ENCODE results near the gene NEBL.

The NEBL gene

GRCh38 chr10:20903635-20904390, 6.7 kb upstream of the NEBL start:
- no peak for DNase-seq

GRCh38 chr10:20901110-20901509, 4.0 kb upstream of the NEBL start:
- no peak for DNase-seq

DNA sequence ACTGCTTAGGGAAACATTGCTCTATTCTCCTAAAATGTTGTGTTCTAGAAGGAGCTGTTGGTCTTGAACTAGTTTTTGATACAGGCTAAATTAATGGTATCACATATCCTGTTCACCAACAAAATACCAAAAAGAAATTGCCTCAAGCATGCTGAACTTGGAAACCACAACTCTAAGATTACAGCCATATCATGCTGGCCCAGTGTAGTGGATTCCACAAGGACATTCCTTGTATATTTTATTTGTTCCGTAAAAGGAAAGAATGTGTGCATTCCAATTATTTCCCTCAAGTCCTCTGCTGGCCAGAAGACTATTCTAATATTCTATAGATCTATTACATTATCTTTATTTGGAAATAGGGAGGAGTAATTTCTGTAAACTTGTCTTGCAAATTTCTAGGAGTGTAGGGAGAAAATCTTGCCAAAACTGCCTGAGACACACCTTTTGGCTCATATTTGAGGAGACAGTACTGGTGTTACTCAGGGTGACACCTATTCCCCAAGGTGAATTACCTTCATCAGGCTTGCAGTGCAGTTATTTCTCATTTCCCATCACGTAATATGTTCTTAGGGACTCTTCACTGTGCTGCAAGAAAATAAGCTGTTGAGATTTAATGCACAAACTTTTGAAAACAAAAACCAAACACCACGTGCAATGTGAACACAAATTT, 1.9 kb upstream of the NEBL start:
- no peak for DNase-seq

DNA sequence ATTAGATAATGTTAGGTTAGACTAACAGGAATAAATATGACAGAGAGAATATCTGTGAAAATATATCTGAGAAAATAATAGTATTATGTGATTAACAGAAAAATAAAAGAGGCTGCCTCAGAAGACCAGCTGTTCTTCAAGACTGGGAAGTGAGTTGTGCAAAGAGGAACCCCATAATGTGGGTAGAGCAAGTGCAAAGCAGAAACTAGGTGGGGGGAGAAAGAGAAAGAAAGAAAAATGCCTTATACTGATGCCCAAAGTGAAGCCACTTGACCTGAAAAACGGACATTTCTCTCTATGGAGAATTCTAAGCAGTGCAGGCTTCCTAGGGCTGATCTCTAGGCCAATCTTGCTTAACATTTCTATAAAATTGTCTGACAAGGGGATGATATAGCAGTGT, 3.8 kb downstream of the NEBL start:
- DNase-seq = no peak

DNA sequence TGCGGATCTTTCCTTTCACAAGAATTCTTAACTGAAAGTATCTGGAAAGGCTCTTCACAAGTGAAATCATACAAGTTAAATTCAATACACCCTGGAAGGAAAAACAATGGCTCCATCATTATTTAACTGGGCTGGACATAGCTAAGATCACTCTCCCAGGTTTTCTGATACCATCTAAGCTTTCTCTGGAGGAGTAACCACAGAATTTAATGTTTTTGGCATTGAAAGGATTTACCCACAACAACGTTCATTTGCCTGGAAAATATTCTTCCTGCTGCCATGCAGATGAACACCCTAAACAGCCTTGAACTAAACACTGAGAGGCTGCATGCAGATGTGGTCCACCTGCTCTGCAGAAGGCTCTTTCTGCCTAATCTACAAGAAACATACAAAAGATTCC, 4.3 kb downstream of the NEBL start:
- DNase-seq = no peak

- no peak for DNase-seq
Measured at GRCh38 chr10:20892011-20892585, 5.0 kb downstream of the NEBL start.

GRCh38 chr10:20891338-20891714, 5.8 kb downstream of the NEBL start:
- DNase-seq = no peak

DNA sequence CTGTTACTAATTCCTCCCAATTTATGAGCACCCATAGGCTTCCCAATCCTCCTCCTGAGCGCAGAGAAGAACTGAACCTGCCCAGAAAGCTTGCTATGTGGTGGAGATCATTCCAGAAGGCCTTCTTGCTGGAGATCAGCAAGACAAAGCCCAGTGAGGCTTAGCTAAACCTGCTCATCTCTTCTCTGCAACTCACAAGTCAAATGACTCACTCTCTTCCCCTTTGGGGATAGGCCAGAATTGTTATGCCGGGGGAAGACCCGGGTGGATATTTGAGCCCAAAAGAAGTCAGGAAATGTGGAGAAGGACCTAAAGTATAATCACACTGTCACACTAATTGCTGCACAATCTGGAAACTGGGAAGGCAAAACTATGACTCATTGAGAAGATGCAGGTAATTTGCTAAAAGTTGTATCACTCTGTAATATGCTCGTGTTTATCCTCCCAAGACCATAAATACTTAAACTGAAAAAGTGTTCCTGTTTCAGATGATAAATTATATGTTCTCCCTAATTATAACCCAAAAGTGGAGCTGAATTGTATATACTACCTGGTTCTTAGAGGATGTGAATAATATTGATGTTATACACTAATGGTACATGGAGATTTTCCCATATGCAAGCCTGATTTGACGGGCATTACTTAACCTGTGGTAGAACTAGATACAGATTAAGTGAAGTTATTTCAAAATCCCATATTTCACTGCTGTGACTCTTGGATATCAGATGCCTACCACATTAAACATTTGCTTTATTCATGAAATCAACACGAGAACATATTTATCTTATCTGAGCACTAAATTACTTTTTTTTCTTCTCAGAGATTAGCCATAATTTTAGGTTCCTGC, 6.4 kb downstream of the NEBL start:
- no peak for DNase-seq

DNA sequence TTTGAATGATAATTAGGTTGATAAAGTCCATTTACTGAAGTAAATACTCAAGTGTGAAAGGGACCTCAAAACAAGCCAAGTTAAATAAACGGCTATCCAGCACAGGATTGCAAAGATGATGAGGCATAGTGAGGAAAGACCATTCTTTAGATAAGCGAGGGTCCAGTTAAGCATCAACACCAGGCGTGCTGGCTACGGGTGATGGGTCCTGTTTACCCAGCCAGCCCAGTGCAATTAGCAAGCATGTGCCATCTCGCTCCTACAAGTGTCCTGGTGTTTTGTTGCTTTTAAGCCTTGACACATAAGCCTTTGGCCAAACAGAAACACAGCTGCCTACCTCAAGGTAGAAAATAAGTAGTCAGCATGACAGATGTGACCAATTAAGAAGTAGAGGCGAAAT, 7.1 kb downstream of the NEBL start:
- no peak for DNase-seq

GRCh38 chr10:20888620-20889330, 8.3 kb downstream of the NEBL start:
- DNase-seq = no peak

- DNase-seq = no peak
Measured at GRCh38 chr10:20887706-20888555, 9.2 kb downstream of the NEBL start.

GRCh38 chr10:20885678-20886077, 11.4 kb downstream of the NEBL start:
- DNase-seq = no peak

GRCh38 chr10:20883552-20883951, 13.6 kb downstream of the NEBL start:
- DNase-seq = no peak

DNA sequence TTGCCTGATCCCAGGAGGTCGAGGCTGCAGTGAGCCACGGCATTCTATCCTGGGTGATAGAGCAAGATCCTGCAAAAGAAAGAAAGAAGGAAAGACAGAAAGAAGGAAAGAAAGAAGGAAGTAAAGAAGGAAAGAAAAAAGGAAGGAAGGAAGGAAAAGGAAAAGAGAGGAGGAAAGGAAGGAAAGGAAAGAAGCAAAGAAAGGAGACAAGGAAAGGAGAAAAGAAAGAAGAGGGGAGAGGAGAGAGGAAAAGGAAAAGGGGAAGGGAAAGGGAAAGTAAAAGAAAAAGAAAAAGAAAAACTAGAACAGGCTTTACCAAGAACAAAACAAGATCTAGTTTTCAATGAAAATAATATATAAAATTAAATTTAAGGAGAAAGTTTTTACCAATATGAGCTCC, 15.0 kb downstream of the NEBL start:
- no peak for DNase-seq

DNA sequence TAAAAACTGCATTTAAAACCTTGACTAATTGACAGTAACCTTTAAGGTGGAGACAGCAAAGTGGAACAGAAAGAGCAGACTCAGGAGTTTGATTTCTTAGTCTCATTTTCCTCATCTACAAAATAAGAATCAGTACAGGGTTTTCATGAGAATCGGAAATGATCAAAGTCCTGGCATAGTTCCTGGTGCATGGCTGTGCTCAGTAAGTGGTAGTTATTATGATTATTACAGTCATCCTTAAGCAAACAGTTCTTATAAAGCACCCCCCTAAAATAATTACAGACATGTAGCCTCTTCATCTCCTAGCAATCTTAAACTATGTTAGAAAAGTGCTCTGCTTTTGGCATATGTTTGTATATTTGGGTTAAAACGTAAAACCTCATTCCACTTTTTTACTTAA, 18.0 kb downstream of the NEBL start:
- DNase-seq = no peak

GRCh38 chr10:20877986-20878983, 18.8 kb downstream of the NEBL start:
- no peak for DNase-seq

GRCh38 chr10:20877554-20877953, 19.6 kb downstream of the NEBL start:
- no peak for DNase-seq

DNA sequence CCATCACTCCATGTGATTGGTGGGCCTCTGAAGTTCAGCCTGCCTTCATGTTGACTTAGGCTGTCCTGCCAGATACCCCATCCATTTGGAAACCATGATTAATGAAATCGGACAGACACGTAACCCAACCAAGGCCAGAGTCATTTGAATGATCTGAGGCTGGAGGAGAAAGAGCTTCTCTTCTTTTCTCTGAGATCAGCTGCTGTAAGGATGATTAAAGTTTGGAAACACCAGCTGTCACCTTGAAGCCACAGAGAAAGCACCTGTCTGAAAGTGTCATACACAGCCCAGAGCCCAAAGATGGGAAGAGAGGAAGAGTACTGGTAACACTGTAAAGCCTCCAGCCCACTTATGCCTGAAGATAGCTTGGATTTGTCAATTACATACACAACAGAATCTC, 22.9 kb downstream of the NEBL start:
- no peak for DNase-seq

- DNase-seq = no peak
Measured at GRCh38 chr10:20871970-20872369, 25.1 kb downstream of the NEBL start.

DNA sequence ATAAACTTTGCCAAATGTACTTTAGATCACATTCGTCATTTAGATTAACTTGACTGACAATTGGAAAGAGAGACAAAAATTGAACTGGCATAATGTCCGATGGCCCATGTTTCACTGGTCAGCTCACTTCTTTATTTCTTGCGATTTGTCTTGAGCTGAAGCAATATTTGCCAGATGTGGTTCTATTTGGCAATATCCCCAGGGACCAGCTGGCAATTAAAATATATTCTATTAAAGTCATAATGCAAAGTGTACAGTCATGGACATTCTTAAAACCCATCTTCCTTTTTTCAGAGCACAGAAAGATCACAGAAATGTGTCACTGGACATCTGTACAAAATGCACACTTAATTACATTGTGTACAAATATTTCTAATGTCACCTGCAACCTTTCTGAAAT, 26.3 kb downstream of the NEBL start:
- no peak for DNase-seq

GRCh38 chr10:20863008-20863407, 34.1 kb downstream of the NEBL start:
- no peak for DNase-seq
